ENCODE results near the gene SKIC8. TPM values are rescaled to one million over a fixed set of nuclear protein-coding genes. Genes with fewer than 3 reads are reported as not detected.
A peak's percentile ranks its signal among the peaks of the same experiment; 100 is the strongest.
"Not testable (repeated sequence)": the region's sequence is repeated elsewhere in the genome, so short reads cannot be mapped to it uniquely, and the experiment has no call there.

SKIC8 gene
- total RNA-seq, 2 donors from 2014 or later = 52.3 to 54.1 TPM

GRCh38 chr15:78255421-78256043 is 43.9 kb downstream of the SKIC8 start:
- H3K36me3 Mint-ChIP-seq = no peaks in the 10 kb centered on the region
- ATAC-seq = no peak

GRCh38 chr15:78251136-78251535 is 48.3 kb downstream of the SKIC8 start:
- H3K36me3 Mint-ChIP-seq = no peaks in the 10 kb centered on the region

More at GRCh38 chr15:78255421-78256043, 43.9 kb downstream of the SKIC8 start:
- no peak for DNase-seq (ENCODE audit: low spot score in 2 of 2)
- H3K9me3 Mint-ChIP-seq = no peaks in the 10 kb centered on the region
- no peak overlapping the region for H3K27ac Mint-ChIP-seq

GRCh38 chr15:78249131-78249530 is 50.3 kb downstream of the SKIC8 start:
- H3K9me3 Mint-ChIP-seq = no peaks in the 10 kb centered on the region
- no peak for ATAC-seq

More at GRCh38 chr15:78251136-78251535, 48.3 kb downstream of the SKIC8 start:
- H3K27ac Mint-ChIP-seq = no peak overlapping the region
- H3K9me3 Mint-ChIP-seq = no peaks in the 10 kb centered on the region
- no peak for DNase-seq (ENCODE audit: low spot score in 2 of 2)
- no peak for ATAC-seq

GRCh38 chr15:78247911-78248310 is 51.5 kb downstream of the SKIC8 start:
- DNase-seq (ENCODE audit: low spot score in 2 of 2) (no peak), ATAC-seq (no peak)
- no peaks in the 10 kb centered on the region for H3K36me3 Mint-ChIP-seq
- H3K9me3 Mint-ChIP-seq = no peaks in the 10 kb centered on the region
- no peak overlapping the region for H3K27ac Mint-ChIP-seq

More at GRCh38 chr15:78249131-78249530, 50.3 kb downstream of the SKIC8 start:
- Mint-ChIP-seq H3K36me3 (no peaks in the 10 kb centered on the region), H3K27ac (no peak overlapping the region)
- no peak for DNase-seq (ENCODE audit: low spot score in 2 of 2)

GRCh38 chr15:78245976-78246620 is 53.3 kb downstream of the SKIC8 start:
- H3K27ac Mint-ChIP-seq; H3K9me3 Mint-ChIP-seq; DNase-seq (ENCODE audit: low spot score in 2 of 2); H3K36me3 Mint-ChIP-seq; ATAC-seq: not testable (repeated sequence)

- DNase-seq (ENCODE audit: low spot score in 2 of 2); ATAC-seq; H3K36me3 Mint-ChIP-seq; H3K27ac Mint-ChIP-seq; H3K9me3 Mint-ChIP-seq: not testable (repeated sequence)
These were observed 54.0 kb downstream of the SKIC8 start for GRCh38 chr15:78245392-78245791.

- H3K9me3 Mint-ChIP-seq = no peaks in the 10 kb centered on the region
- no peak overlapping the region for H3K27ac Mint-ChIP-seq
- no peaks in the 10 kb centered on the region for H3K36me3 Mint-ChIP-seq
- DNase-seq (ENCODE audit: low spot score in 2 of 2) = no peak
- ATAC-seq = no peak
These were observed 54.5 kb downstream of the SKIC8 start for GRCh38 chr15:78244893-78245292.

- ATAC-seq = no peak
- DNase-seq (ENCODE audit: low spot score in 2 of 2) = no peak
- Mint-ChIP-seq H3K27ac (no peak overlapping the region), H3K9me3 (no peaks in the 10 kb centered on the region), H3K36me3 (no peaks in the 10 kb centered on the region)
These were observed 55.3 kb downstream of the SKIC8 start for GRCh38 chr15:78244101-78244500.

- no peak for ATAC-seq
- H3K36me3 Mint-ChIP-seq = no peaks in the 10 kb centered on the region
- no peak overlapping the region for H3K27ac Mint-ChIP-seq
- DNase-seq (ENCODE audit: low spot score in 2 of 2) = no peak
- H3K9me3 Mint-ChIP-seq = no peaks in the 10 kb centered on the region
These were observed 55.9 kb downstream of the SKIC8 start for GRCh38 chr15:78243491-78243941.

GRCh38 chr15:78243058-78243457 is 56.4 kb downstream of the SKIC8 start:
- no peak for DNase-seq (ENCODE audit: low spot score in 2 of 2)
- H3K36me3 Mint-ChIP-seq = no peaks in the 10 kb centered on the region
- H3K9me3 Mint-ChIP-seq = no peaks in the 10 kb centered on the region
- no peak for ATAC-seq
- H3K27ac Mint-ChIP-seq = no peak overlapping the region

- H3K9me3 Mint-ChIP-seq = no peaks in the 10 kb centered on the region
- no peak overlapping the region for H3K27ac Mint-ChIP-seq
- ATAC-seq = peak; percentile 47 to 56
- no peaks in the 10 kb centered on the region for H3K36me3 Mint-ChIP-seq
- peak in 1 of 2 donors; percentile 46 for DNase-seq (ENCODE audit: low spot score in 2 of 2)
These were observed 57.3 kb downstream of the SKIC8 start for GRCh38 chr15:78242128-78242527.

GRCh38 chr15:78241017-78241416 is 58.4 kb downstream of the SKIC8 start:
- Mint-ChIP-seq H3K36me3 (no peaks in the 10 kb centered on the region), H3K27ac (no peak overlapping the region), H3K9me3 (no peaks in the 10 kb centered on the region)
- ATAC-seq (peak; percentile 95 to 97), DNase-seq (ENCODE audit: low spot score in 2 of 2) (peak; percentile 76 to 89)

- no peak overlapping the region for H3K27ac Mint-ChIP-seq
- H3K36me3 Mint-ChIP-seq = no peaks in the 10 kb centered on the region
- DNase-seq (ENCODE audit: low spot score in 2 of 2) = no peak
- ATAC-seq = no peak
- H3K9me3 Mint-ChIP-seq = no peaks in the 10 kb centered on the region
These were observed 59.6 kb downstream of the SKIC8 start for GRCh38 chr15:78239811-78240210.

GRCh38 chr15:78237146-78237545 is 62.3 kb downstream of the SKIC8 start:
- Mint-ChIP-seq H3K9me3 (no peaks in the 10 kb centered on the region), H3K36me3 (no peaks in the 10 kb centered on the region), H3K27ac (no peak overlapping the region)
- DNase-seq (ENCODE audit: low spot score in 2 of 2) (no peak), ATAC-seq (no peak)

- DNase-seq (ENCODE audit: low spot score in 2 of 2) = no peak
- Mint-ChIP-seq H3K9me3 (no peaks in the 10 kb centered on the region), H3K27ac (no peak overlapping the region), H3K36me3 (no peaks in the 10 kb centered on the region)
- no peak for ATAC-seq
These were observed 62.9 kb downstream of the SKIC8 start for GRCh38 chr15:78236491-78236890.

- Mint-ChIP-seq H3K27ac (peak within 1 kb of the TSS in 1 of 2 donors; percentile 61), H3K36me3 (no peaks in the 10 kb centered on the region), H3K9me3 (no peaks in the 10 kb centered on the region)
- no peak for DNase-seq (ENCODE audit: low spot score in 2 of 2)
- no peak for ATAC-seq
These were observed 64.8 kb downstream of the SKIC8 start, which contains the start of gene ACSBG1 for GRCh38 chr15:78234515-78235040. Gene ACSBG1 (minus strand): TSS chr15:78234565. CDS start chr15:78234501, 64 bp downstream.

GRCh38 chr15:78233496-78233895 is 65.9 kb downstream of the SKIC8 start:
- Mint-ChIP-seq H3K27ac (no peak overlapping the region), H3K9me3 (no peaks in the 10 kb centered on the region), H3K36me3 (no peaks in the 10 kb centered on the region)
- ATAC-seq (no peak), DNase-seq (ENCODE audit: low spot score in 2 of 2) (no peak)
